HS-5 (cell line): Measurements from ENCODE around the gene TOX2.

Source experiments
- DNase-seq: peaks from one replicate; pipeline ENCODE4 v3.0.0-alpha.2; 2012; ENCODE audit warnings: low read depth

Gene TOX2

DNA sequence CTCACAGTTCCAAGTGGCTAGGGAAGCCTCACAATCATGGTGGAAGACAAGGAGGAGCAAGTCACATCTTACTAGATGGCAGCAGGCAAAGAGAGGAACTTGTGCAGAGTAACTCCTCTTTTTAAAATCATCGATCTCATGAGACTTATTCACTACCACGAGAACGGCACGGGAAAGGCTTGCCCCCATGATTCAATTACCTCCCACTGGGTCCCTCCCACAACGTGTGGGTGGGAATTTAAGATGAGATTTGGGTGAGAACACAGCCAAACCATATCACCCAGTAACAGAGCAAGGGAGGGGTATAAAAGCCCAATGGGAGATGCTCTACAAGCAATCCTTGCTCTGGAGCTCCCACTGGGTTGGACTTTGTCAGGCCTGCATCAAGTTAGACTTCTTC, 192.0 kb downstream of the TOX2 start:
- DNase-seq: no peak

DNA sequence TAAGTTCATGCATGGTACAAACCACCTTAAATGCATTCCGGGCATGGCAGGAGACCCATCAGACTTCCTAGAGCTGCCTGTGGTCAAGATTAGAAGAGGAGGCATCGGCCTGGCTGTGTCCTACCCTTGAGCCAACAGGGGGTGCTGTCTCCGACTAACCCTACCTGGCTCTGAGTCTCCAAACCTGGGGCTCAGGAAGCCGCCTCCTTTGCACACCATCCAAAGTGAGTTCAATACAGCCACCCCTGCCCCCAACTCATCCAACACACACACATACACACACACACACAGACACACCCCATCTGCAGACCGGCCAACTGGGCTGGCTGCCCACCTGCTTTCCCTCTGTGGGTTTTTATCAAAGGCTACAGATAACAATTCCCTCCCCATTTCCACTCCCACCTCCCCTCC, 195.3 kb downstream of the TOX2 start:
- DNase-seq: no peak

DNA sequence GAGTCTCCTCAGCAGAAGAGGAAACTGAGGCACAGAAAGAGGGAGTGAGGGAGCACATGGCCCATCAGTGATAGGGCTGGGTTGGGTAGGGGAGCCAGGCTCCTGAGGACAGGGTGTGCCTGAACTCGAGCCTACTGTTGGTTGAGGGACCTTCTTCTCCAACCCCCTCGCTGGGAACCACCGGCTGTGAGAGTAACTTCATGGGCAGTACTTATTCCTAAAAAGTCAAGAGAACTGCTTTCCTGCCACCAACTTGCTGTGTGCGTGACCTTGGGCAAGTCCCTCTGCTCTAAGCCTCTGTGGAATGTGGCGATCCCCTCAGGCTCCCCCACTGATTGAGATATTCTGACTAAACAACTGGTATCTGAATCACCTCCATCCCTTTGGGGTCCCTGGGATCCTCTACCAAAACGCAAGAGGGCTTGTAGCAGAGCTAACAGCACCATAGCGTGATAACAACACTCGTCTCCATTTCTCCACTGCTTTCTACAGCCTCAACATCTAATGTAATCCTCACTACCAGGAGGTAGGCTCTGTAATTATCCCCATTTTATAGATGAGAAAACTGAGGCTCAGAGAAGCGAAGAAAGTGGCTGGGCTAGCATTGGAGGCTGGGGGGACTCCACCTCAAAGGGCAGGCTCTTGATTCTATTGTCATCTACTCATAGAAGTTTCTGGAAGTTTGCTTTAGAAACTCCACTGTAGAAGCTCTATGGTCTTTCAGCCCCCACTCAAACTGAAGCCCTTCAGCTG, 196.3 kb downstream of the TOX2 start:
- no peak for DNase-seq

DNA sequence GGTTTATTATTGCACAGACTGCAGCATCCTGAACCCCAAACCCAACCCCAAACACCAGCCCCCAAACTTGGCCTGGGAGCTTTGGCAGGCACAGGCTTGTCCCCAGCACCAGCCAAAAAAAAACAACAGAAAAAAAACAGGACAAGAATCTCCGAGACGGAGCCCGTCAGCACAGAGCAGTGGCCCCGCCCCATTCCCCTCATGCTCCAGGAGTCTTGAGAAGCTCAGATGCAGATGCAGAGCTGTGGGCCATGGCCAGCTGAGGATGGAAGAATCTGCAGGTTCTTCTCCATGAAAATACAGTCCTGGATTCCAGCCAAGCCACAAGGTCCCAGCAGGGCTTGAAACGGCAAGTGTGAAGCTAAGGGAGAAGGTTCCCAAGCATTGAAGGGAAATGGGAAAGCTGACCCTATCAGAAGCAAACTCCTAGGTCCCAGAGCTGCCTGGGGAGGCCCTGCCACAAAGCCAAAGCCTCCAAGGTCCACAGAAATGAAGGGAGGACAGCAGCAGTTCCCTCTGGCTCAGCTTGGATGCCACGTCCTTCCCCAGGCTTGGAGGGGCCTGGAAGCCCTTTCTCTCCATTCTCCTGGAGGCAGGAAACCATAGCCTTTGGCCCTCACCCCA, 197.2 kb downstream of the TOX2 start:
- DNase-seq: no peak

DNA sequence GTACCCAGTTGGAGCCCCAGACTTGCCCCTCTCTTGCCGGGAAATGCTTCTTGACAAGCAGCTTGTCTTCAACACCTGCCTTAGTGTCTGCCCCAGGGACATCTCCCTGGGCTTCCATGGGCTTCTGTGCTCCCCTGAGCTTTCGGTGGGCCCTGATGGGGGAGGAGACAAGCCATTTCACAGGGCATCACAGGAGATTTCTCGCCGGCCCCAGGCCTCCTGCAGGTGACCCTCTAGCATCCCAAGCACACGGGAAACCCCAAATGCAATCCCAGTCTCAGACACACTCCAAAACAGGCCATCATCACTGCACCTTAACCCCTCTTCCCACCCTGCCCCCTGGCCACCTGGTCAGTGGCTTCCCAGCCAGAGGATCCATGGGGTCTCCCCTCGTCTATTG, 197.8 kb downstream of the TOX2 start:
- no peak for DNase-seq

DNA sequence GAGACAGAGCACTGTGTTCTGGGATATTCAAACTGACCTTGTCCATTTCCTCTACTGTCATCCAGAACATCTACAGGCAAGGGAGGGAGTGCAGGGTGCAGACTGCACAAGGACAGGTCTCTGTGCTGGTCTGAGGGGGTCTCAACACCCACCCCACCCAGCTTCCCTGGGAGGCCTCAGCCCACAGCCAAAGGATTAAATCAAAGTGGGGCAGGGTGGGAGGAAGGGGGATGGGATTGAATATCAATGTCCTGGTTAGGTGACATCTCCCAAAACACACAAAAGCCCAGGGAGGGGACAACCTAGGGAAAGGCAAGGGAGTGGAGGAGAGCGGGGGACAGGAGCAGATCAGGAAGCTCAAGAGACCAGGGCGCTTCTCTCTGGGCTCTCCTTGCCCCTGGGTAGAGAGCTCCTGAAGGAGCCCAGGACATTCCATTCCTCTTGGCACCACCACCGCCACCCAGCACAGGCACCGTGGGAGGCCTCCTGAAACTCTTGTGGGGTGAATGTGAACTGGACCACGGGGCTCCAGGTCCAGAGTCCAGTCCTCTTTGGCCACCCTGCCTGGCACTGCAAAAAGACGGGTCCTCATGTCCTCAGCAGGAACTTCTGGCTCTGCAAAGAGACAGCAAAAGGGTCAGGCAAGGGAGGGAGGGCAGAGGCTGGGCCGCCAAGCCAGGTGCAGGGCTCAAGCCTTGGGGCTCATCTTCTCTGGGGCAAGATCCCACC, 198.4 kb downstream of the TOX2 start:
- DNase-seq: no peak

DNA sequence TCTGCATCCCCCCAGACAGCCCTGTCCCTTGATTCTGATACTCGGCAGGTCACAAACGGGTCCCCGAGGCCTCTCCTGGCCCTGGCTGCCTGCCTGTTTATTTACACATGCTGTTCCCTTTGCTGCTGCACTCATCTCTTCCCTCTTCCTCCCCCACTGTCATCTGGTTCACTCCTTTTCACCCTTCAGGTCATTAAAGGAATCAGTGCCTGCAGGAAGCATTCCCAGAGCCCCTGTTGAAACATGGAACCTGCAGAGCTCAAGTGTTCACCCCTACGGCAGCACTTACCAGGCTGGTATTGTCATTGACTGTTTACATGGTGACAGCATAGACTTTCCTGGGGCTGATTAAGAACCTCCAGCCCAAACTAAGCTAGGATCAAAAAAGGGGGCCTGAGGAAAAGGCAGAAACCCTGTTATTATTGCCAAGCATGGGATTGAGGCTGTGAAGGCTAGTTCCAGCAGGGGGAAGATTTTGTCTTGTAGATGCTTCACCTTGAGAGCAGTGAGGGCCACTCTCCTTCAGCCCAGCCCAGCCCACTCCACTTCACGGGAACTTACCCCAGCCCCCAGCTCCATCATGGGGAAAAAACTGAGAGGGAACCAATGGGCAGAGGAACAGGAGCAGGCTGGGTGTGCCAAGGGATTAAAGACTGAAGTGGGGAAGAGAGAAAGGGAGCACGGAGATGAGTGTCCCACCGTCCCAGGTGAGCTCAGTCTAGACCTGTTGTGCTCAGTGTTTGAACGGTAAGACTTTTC, 199.1 kb downstream of the TOX2 start:
- no peak for DNase-seq

DNA sequence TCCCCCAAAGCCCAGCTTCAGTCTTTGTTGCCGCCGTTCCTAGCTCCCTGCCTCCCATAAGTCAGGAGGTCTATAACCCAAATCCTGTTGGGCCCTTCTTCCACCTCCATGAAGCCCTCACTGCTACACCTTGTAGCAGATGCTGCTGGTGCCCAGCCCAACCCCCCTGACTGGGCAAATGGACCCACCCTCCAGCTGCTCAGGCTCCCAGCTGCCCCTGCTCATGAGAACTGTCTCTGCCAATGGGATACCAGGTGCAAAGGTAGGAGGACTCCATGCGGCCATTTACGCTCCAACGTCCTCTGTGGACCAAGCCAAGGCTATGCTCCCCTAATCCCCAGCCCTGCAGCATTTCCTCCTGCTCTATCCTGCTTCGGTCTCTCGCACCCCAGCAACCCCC, 200.5 kb downstream of the TOX2 start:
- DNase-seq: no peak

DNA sequence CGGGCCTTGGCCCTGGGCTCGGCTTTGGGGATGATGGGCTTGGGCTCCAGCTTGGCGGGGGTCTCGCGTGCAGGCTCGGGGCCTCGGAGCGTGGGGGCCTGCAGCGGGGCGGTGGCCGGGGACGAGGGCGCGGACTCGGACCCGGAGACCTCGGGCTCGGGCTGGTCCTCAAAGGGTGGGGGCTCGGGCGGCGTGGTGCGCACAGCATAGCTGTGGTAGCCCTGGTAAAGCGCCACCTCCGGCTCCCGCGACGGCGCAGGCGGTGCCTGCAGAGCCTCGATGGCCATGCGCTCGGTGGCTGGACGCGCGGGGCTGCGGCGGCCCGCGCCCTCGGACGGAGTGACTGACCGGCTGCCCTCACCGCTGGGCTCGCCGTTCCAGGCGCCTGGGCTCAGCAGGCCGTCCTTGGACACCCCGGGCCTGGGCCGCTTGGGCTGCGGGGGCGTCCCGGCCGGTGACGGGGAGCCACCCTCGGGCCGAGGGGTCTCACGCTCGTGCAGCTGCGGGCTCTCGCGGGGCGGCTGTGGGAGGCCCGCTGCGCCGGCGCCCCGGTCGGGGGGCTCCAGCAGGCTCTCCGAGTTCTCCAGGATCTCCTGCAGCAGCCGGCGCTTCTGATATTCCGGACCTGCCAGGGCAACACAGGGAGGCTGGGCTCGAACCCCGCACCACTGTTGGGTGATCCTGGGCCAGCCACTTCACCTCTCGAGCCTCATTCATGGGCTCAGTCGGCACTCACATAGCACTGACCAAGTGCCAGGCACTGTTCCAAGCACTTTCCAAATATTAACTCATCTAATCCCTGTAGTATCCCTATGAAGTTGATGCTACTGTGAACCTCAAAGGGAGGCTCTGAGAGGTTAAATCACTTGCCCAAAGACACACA, 201.4 kb downstream of the TOX2 start:
- DNase-seq: no peak

DNA sequence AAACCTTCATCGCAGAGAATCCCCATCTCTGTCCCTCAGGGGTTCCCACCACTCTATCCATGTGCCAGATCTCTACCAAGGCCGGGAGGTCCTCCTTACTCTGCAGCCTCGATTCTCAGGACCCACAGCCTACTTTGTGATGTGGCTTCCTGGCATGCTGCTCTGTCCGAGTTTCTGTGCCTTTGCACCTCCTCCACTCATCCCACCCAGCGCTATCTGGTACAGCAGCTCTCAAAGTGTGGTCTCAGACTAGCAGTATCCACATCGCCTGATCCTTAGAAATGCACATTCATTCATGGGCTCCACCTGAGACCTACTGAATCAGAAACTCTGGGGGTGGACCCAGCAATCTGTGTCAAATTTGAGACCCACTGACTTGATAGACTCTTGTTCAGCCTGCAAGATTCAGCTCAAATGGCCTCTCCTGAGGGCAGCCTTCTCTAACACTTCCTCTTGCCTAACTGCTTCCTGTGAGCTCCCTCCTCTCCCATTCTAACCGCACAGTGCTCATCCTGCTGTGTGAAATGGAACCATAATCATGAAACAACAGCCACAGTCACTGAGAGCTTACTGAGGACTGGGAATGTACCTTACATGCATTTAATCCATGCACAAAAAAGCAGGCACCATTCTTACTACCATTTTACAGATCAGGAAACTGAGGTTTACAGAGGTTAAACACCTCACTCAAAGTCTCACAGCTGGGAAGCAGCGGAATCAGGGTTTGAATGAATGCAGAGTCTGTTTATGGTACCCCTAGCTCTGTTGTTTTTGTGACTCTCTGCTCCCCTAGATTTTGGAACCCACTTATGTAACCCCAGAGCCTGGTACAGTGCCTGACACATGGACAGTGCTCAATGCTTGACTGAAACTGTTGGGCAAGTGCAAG, 202.9 kb downstream of the TOX2 start:
- no peak for DNase-seq

DNA sequence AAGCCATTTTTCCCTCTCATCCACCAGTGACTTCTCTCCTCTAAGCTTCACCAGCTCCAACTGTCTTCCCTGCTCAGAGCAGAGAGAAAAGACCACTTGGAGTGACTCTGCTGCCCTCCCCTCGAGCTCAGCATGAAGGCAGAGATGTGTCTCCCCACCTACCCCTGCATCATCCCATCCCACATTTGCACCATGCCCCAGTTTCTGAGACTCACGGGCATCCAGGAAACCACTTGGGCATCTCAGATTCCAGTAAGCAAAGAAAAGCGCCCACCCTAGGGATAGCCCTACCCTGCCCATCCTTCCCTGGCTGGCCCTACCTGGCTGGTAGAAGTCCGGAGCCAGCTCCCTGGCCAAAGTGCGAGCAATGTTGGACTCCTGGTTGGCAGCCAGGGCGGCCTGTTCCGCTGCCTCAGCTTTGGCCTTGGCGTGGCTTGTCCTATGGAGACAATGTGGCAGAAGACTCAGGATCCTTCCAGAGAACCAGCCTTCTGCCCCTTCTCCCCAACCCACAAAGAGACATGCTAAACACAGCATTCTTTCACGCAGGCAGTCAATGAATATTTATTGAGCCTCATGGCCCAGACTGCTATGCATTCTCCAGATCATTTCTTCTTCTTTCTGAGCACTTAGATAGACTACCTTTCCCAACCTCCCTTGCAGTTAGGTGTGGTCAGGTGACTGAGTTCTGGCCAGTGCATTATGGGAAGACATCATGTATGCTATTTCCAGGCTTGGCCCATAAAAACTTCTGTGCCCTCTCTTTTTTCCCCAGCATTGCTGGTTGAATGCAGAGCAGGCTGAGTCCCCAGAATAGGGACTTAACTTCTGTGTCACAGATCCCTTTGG, 203.8 kb downstream of the TOX2 start:
- DNase-seq: no peak
